Measurements from ENCODE around the gene AREL1. TPM values are rescaled to one million over a fixed set of nuclear protein-coding genes. Genes with fewer than 3 reads are reported as not detected.

The AREL1 gene
- total RNA-seq, 3 donors from 2014 or later: 39.9 to 60.1 (median 42.2) TPM

DNA sequence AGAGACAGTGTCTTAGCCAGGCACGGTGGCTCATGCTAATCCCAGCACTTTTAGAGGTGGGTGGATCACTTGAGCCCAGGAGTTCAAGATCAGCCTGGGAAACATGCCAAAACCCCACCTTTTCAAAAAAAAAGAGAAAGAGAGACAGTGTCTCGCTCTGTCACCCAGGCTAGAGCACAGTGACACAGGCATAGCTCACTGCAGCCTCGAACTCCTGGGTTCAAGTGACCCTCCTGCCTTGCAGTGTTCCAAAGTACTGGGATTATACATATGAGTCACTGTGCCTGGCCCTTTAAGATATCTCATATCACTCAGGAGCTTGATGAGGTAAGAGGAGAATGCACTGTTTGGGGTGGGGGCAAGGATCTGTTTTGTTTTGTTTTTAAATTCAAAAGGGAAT lies 52.7 kb downstream of the AREL1 start:
- DNase-seq (no peak), ATAC-seq (no peak)
- Histone ChIP-seq H3K4me1 (ENCODE audit: low read depth) (no peaks in the 10 kb centered on the region), H3K9me3 (no peaks in the 10 kb centered on the region), H3K36me3 (ENCODE audit: low read depth) (peaks cover 7% of the 10 kb centered on the region), H3K4me3 (no peak overlapping the region)
- TF ChIP-seq, protein P1, sequence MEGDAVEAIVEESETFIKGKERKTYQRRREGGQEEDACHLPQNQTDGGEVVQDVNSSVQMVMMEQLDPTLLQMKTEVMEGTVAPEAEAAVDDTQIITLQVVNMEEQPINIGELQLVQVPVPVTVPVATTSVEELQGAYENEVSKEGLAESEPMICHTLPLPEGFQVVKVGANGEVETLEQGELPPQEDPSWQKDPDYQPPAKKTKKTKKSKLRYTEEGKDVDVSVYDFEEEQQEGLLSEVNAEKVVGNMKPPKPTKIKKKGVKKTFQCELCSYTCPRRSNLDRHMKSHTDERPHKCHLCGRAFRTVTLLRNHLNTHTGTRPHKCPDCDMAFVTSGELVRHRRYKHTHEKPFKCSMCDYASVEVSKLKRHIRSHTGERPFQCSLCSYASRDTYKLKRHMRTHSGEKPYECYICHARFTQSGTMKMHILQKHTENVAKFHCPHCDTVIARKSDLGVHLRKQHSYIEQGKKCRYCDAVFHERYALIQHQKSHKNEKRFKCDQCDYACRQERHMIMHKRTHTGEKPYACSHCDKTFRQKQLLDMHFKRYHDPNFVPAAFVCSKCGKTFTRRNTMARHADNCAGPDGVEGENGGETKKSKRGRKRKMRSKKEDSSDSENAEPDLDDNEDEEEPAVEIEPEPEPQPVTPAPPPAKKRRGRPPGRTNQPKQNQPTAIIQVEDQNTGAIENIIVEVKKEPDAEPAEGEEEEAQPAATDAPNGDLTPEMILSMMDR (IDR thresholded peaks at IDR 0.05): no peak
- intact Hi-C loops (cut with DNase I, micrococcal nuclease): no loop called here

- no peak overlapping the region for H3K4me3 ChIP-seq
- ATAC-seq: no peak
- DNase-seq: no peak
- TF ChIP-seq, protein P1 (IDR thresholded peaks at IDR 0.05): no peak
- intact Hi-C loops (cut with DNase I, micrococcal nuclease): no loop called here
- peaks cover 6% of the 10 kb centered on the region for H3K36me3 ChIP-seq (ENCODE audit: low read depth)
- H3K9me3 ChIP-seq: no peaks in the 10 kb centered on the region
- no peaks in the 10 kb centered on the region for H3K4me1 ChIP-seq (ENCODE audit: low read depth)
Observed at GRCh38 chr14:74658535-74659131, 54.2 kb downstream of the AREL1 start.

- ATAC-seq (no peak), DNase-seq (no peak)
- Histone ChIP-seq H3K36me3 (ENCODE audit: low read depth) (no peaks in the 10 kb centered on the region), H3K4me3 (no peak overlapping the region), H3K9me3 (no peaks in the 10 kb centered on the region), H3K4me1 (ENCODE audit: low read depth) (no peaks in the 10 kb centered on the region)
- intact Hi-C loops (cut with DNase I, micrococcal nuclease): no loop called here
- TF ChIP-seq, protein P1 (IDR thresholded peaks at IDR 0.05): no peak
Observed at GRCh38 chr14:74656964-74657363, 55.9 kb downstream of the AREL1 start.

GRCh38 chr14:74655599-74656395 lies 57.1 kb downstream of the AREL1 start:
- DNase-seq (no peak), ATAC-seq (no peak)
- Histone ChIP-seq H3K36me3 (ENCODE audit: low read depth) (no peaks in the 10 kb centered on the region), H3K4me3 (no peak overlapping the region), H3K9me3 (no peaks in the 10 kb centered on the region), H3K4me1 (ENCODE audit: low read depth) (no peaks in the 10 kb centered on the region)
- TF ChIP-seq, protein P1 (IDR thresholded peaks at IDR 0.05): no peak
- intact Hi-C loops (cut with DNase I, micrococcal nuclease): no loop called here

DNA sequence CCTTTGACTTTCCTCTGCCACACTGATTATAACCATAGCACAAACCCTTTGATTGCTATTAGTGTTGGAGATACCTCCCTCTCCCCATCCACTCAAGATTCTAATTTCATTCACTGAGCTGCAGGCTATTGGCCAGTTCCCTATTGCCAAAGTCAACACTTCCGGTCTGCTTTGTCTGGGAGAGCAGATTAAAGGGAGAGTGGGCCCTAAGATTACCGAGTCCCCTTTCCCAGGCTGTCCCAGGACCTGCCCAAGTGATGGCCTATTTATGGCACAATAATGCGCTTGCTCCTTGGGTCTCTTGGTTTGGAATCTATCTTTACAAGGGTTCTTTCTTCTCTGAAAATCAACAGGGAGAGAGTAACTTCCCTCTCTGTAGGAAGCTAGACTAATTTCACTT lies 57.9 kb downstream of the AREL1 start:
- DNase-seq: no peak
- Histone ChIP-seq H3K4me3 (no peak overlapping the region), H3K36me3 (ENCODE audit: low read depth) (no peaks in the 10 kb centered on the region), H3K4me1 (ENCODE audit: low read depth) (no peaks in the 10 kb centered on the region), H3K9me3 (no peaks in the 10 kb centered on the region)
- ATAC-seq: no peak
- intact Hi-C loops (cut with DNase I, micrococcal nuclease): no loop called here
- TF ChIP-seq, protein P1 (IDR thresholded peaks at IDR 0.05): no peak
